Colonic mucosa (tissue), 4 donors: ENCODE results near the gene CARD16. TPM values are rescaled to one million over a fixed set of nuclear protein-coding genes. Genes with fewer than 3 reads are reported as not detected.
"Not testable (repeated sequence)": the region's sequence is repeated elsewhere in the genome, so short reads cannot be mapped to it uniquely, and the experiment has no call there.

Experiments used
- DNase-seq: peaks from one replicate; pipeline ENCODE4 v3.0.0-alpha.2; 2020
- H3K27ac ChIP-seq: fragments of 200-600 bp; one replicate; pipeline ENCODE4 v1.8.0; 2021
- H3K27me3 ChIP-seq: fragments of 200-600 bp; one replicate; pipeline ENCODE4 v1.8.0; 2021
- H3K36me3 ChIP-seq: fragments of 200-600 bp; one replicate; pipeline ENCODE4 v1.8.0; 2021
- H3K4me1 ChIP-seq: fragments of 200-600 bp; one replicate; pipeline ENCODE4 v1.8.0; 2021; ENCODE audit warnings: mild to moderate bottlenecking
- H3K4me3 ChIP-seq: fragments of 200-600 bp; one replicate; pipeline ENCODE4 v1.8.0; 2021
- H3K9ac ChIP-seq, 2 donors: one replicate each; pipeline ENCODE4 v1.7.0; 2013; ENCODE audit warnings: control low read depth in 2 of 2, low read depth in 2 of 2, low read length in 2 of 2
- H3K9me3 ChIP-seq: fragments of 200-600 bp; one replicate; pipeline ENCODE4 v1.8.0; 2021
- CTCF ChIP-seq: fragments of 200-600 bp; IDR thresholded peaks from one replicate; pipeline ENCODE4 v1.8.0; 2022; ENCODE audit warnings: antibody characterized with exemption, mild to moderate bottlenecking
- intact Hi-C: fragments of 100-400 bp; cut with DNase I; formaldehyde crosslinking; loops from one replicate; pipeline ENCODE4 v1.14.1; 2022
- total RNA-seq, 2 donors: library from RNA; stranded (reverse); fragmentation: NEBNext Ultra II Directional in 1 of 2; extraction: Animal tissue kit (Norgen Biotek cat#: 25700) in 1 of 2; gene quantifications; one replicate each; pipeline ENCODE4 v1.2.1, GENCODE V29; 2021
- donor health status: healthy.
- donor health status: DM: no; HTN: no; CAD: no.
- donor health status: DM: no; HTN: no; CAD: no.

CARD16 gene
- total RNA-seq: 10 to 100 TPM; 35.9 to 40.2 TPM

- H3K36me3 ChIP-seq, intact Hi-C loops: not testable (repeated sequence)
Measured at GRCh38 chr11:105044557-105045524, at the start of gene CARD16. TSS of gene CARD16 (minus strand) at chr11:105045335. CDS start at chr11:105045297, 38 bp downstream.

GRCh38 chr11:105092256-105093239 lies 47.4 kb upstream of the CARD16 start:
- H3K36me3 ChIP-seq: no peaks in the 10 kb centered on the region
- no peak overlapping the region for H3K27ac ChIP-seq
- no peaks in the 10 kb centered on the region for H3K27me3 ChIP-seq
- no peak for TF ChIP-seq CTCF
- intact Hi-C loops: no loop called here
- no peak overlapping the region for H3K4me3 ChIP-seq
- no peak for DNase-seq
- no peak overlapping the region for H3K9ac ChIP-seq
- H3K9me3 ChIP-seq: no peaks in the 10 kb centered on the region
- no peaks in the 10 kb centered on the region for H3K4me1 ChIP-seq

More at GRCh38 chr11:105044557-105045524, at the start of gene CARD16:
- not testable (repeated sequence) for H3K4me1 ChIP-seq, H3K27me3 ChIP-seq, H3K9me3 ChIP-seq
- peak within 1 kb of the TSS in 1 of 2 donors; percentile 67 for H3K9ac ChIP-seq
- H3K27ac ChIP-seq: peak within 1 kb of the TSS; percentile 78
- peak within 1 kb of the TSS; percentile 46 for H3K4me3 ChIP-seq
- peak; percentile 73 for DNase-seq

GRCh38 chr11:105081412-105082150 lies 36.4 kb upstream of the CARD16 start:
- TF ChIP-seq CTCF: no peak
- H3K4me3 ChIP-seq: no peak overlapping the region
- H3K4me1 ChIP-seq: no peaks in the 10 kb centered on the region
- no peaks in the 10 kb centered on the region for H3K27me3 ChIP-seq
- no peak overlapping the region for H3K27ac ChIP-seq
- no peaks in the 10 kb centered on the region for H3K36me3 ChIP-seq
- intact Hi-C loops: no loop called here
- no peak for DNase-seq
- H3K9me3 ChIP-seq: no peaks in the 10 kb centered on the region
- H3K9ac ChIP-seq: no peak overlapping the region

- H3K9me3 ChIP-seq, H3K9ac ChIP-seq, H3K4me3 ChIP-seq, H3K4me1 ChIP-seq, DNase-seq, H3K27ac ChIP-seq, H3K36me3 ChIP-seq, H3K27me3 ChIP-seq, intact Hi-C loops: not testable (repeated sequence)
Measured at GRCh38 chr11:105080171-105080906, 35.2 kb upstream of the CARD16 start.

GRCh38 chr11:105078283-105078682 lies 33.1 kb upstream of the CARD16 start:
- Histone ChIP-seq H3K9me3 (no peaks in the 10 kb centered on the region), H3K36me3 (no peaks in the 10 kb centered on the region), H3K4me3 (no peak overlapping the region), H3K27ac (no peak overlapping the region), H3K27me3 (no peaks in the 10 kb centered on the region), H3K9ac (no peak overlapping the region), H3K4me1 (no peaks in the 10 kb centered on the region)
- no peak for TF ChIP-seq CTCF
- intact Hi-C loops: no loop called here
- DNase-seq: no peak

- H3K4me3 ChIP-seq, H3K9ac ChIP-seq, intact Hi-C loops, H3K36me3 ChIP-seq, H3K27ac ChIP-seq, DNase-seq, H3K9me3 ChIP-seq, H3K4me1 ChIP-seq, H3K27me3 ChIP-seq: not testable (repeated sequence)
Measured at GRCh38 chr11:105077141-105077790, 32.1 kb upstream of the CARD16 start.
